ENCODE measurements around the gene ASPSCR1. TPM values are rescaled to one million over a fixed set of nuclear protein-coding genes. Genes with fewer than 3 reads are reported as not detected.

The ASPSCR1 gene
- total RNA-seq, 1 donor from 2014 or later, result 27.5 TPM

DNA sequence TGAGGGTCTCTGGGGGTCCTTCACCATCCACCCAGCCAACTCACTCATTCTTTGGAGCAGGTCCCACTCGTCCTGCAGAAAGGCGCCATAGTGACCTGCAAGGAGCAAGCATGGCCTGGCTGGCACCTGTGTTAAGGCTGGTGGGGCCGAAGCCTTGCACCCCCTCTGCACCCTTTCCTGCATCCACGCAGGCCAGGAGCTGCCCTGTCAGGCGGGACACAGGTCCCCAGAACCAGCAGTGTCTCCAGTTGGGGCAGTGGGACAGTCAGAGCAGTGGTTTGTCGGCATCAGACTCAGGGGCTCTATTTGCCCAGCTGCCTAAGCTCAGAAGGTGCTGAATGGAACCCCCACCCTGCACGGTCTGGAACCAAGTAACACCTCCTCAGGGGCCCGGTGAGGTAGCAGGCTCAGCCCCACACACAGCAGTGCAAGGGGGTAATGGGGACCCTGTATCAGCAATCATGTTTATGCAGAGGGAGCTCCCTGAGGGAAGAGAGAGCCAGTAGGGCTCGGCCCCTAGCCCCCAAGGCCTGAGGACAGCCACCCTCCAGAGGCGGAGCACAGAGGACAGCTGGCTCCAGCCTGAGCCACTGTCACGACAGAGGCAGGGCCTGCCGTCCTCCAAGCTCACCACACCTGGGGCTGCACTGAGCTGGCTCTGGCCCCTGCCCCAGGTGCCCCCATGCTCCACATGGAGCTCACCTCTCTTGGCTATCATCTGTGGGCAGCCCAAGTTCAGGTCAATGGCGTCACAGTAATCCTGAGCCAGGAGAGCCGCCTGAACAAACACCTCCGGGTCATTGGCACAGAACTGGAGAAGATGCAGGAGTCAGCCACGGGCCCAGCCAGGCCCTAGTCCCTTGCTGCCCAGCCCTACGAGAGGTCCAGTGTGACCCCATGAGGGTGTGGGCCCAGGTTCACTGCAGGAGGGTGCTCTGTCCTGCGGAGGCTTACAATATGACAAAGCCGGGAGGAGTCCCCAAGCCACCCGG, 86.3 kb downstream of the ASPSCR1 start:
- H3K36me3 ChIP-seq, result peaks cover 47% of the 10 kb centered on the region
- no peaks in the 10 kb centered on the region for H3K27me3 ChIP-seq (ENCODE audit: low read depth)
- H3K9me3 ChIP-seq (replicated peaks), result no peaks in the 10 kb centered on the region
- peaks cover 30% of the 10 kb centered on the region for H3K4me1 ChIP-seq
- H3K4me3 ChIP-seq, result peak overlapping the region; percentile 97
- no peak for DNase-seq
- intact Hi-C loops (cut with micrococcal nuclease), result no loop called here
- no peak for TF ChIP-seq CTCF (IDR thresholded peaks at IDR 0.05; ENCODE audit: borderline replicate concordance)
- no peak overlapping the region for H3K27ac ChIP-seq (replicated peaks)

DNA sequence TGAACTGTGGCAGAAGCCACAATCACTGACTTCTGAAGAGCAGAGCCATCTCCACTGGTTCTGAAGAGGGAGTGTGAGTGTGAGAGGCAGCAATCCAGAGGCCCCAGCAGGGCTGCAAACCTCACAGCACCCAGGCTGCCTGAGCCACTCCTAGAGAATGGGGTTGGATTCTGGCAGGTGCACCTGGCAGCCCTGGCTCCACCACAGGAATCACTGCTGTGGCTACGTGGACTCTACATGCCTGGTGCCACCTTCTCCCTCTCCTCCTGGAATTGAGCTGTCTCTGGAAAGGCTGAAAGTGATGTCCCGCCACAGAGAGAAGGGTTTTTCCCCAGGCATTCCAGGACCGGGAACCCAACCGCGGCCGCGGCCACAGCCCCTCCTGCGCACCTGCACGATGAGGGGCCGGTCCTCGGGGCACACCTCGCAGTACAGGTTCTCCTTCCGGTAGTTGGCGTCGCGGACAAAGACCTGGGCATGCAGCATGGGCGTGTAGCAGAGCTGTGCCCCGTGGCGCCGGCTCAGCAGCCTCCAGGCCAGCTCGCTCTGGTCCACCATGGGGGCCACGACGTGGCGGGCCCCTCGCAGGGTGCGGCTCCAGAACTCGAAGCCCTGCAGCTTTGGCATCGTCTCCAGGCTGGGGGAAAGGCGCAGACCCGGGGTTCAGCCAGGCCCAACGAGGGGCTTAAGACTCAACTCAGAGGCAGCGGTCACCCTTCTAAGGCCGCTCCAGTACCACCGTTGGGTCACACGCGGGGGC, 87.2 kb downstream of the ASPSCR1 start:
- DNase-seq, result no peak
- TF ChIP-seq CTCF (IDR thresholded peaks at IDR 0.05; ENCODE audit: borderline replicate concordance), result no peak
- H3K9me3 ChIP-seq (replicated peaks), result no peaks in the 10 kb centered on the region
- H3K4me3 ChIP-seq, result peak overlapping the region; percentile 97
- peaks cover 30% of the 10 kb centered on the region for H3K4me1 ChIP-seq
- H3K27ac ChIP-seq (replicated peaks), result peak overlapping the region; percentile 86
- intact Hi-C loops (cut with micrococcal nuclease), result no loop called here
- H3K27me3 ChIP-seq (ENCODE audit: low read depth), result no peaks in the 10 kb centered on the region
- H3K36me3 ChIP-seq, result peaks cover 39% of the 10 kb centered on the region

- intact Hi-C loops (cut with micrococcal nuclease), result no loop called here
- no peaks in the 10 kb centered on the region for H3K27me3 ChIP-seq (ENCODE audit: low read depth)
- no peaks in the 10 kb centered on the region for H3K9me3 ChIP-seq (replicated peaks)
- peaks cover 33% of the 10 kb centered on the region for H3K36me3 ChIP-seq
- peak overlapping the region; percentile 97 for H3K4me3 ChIP-seq
- TF ChIP-seq CTCF (IDR thresholded peaks at IDR 0.05; ENCODE audit: borderline replicate concordance), result no peak
- H3K27ac ChIP-seq (replicated peaks), result peak overlapping the region; percentile 86
- DNase-seq, result no peak
- peaks cover 30% of the 10 kb centered on the region for H3K4me1 ChIP-seq
Observed at GRCh38 chr17:82065193-82065637, 87.8 kb downstream of the ASPSCR1 start.

GRCh38 chr17:82065638-82066303, 88.3 kb downstream of the ASPSCR1 start, which contains the start of gene DUS1L:
TSS of gene DUS1L (minus strand) at chr17:82065804. CDS start at chr17:82065059, 745 bp downstream.
- DNase-seq, result peak; percentile 74
- intact Hi-C loops (cut with micrococcal nuclease), result no loop called here
- peak within 1 kb of the TSS; percentile 97 for H3K4me3 ChIP-seq
- H3K36me3 ChIP-seq, result peaks cover 27% of the 10 kb centered on the region
- peaks cover 30% of the 10 kb centered on the region for H3K4me1 ChIP-seq
- peak within 1 kb of the TSS; percentile 86 for H3K27ac ChIP-seq (replicated peaks)
- TF ChIP-seq CTCF (IDR thresholded peaks at IDR 0.05; ENCODE audit: borderline replicate concordance), result no peak
- H3K27me3 ChIP-seq (ENCODE audit: low read depth), result no peaks in the 10 kb centered on the region
- H3K9me3 ChIP-seq (replicated peaks), result no peaks in the 10 kb centered on the region

Other genes starting within 250 kb of the ASPSCR1 start
- gene GCGR, start 173.5 kb upstream of the ASPSCR1 start, total RNA-seq, result not detected
- gene MCRIP1, start 144.3 kb upstream of the ASPSCR1 start, total RNA-seq, result 110 TPM
- gene PPP1R27, start 142.6 kb upstream of the ASPSCR1 start, total RNA-seq, result 0.25 TPM
- gene P4HB, start 117.1 kb upstream of the ASPSCR1 start, total RNA-seq, result 267 TPM
- 95.1 TPM for gene ARHGDIA, start 106.3 kb upstream of the ASPSCR1 start, total RNA-seq
- gene ALYREF, start 86.0 kb upstream of the ASPSCR1 start, total RNA-seq, result 32.1 TPM
- gene ANAPC11, start 85.9 kb upstream of the ASPSCR1 start, total RNA-seq, result 161 TPM
- gene NPB, start 75.4 kb upstream of the ASPSCR1 start, total RNA-seq, result 0.19 TPM
- gene PCYT2, start 66.2 kb upstream of the ASPSCR1 start, total RNA-seq, result 48.1 TPM
- gene SIRT7, start 59.5 kb upstream of the ASPSCR1 start, total RNA-seq, result 8.5 TPM
- gene MAFG, start 49.9 kb upstream of the ASPSCR1 start, total RNA-seq, result 24.3 TPM
- gene PYCR1, start 40.3 kb upstream of the ASPSCR1 start, total RNA-seq, result 3.8 TPM
- gene MYADML2, start 30.4 kb upstream of the ASPSCR1 start, total RNA-seq, result 7.2 TPM
- not detected for gene NOTUM, start 16.4 kb upstream of the ASPSCR1 start, total RNA-seq
- 26.3 TPM for gene CENPX, start 45.2 kb downstream of the ASPSCR1 start, total RNA-seq
- gene LRRC45, start 45.7 kb downstream of the ASPSCR1 start, total RNA-seq, result 4.3 TPM
- 0.82 TPM for gene RAC3, start 54.0 kb downstream of the ASPSCR1 start, total RNA-seq
- gene DCXR, start 60.1 kb downstream of the ASPSCR1 start, total RNA-seq, result 219 TPM
- 21.1 TPM for gene RFNG, start 74.2 kb downstream of the ASPSCR1 start, total RNA-seq
- 85.9 TPM for gene GPS1, start 74.3 kb downstream of the ASPSCR1 start, total RNA-seq
- 64.6 TPM for gene DUS1L, start 88.2 kb downstream of the ASPSCR1 start, total RNA-seq
- gene FASN, start 120.6 kb downstream of the ASPSCR1 start, total RNA-seq, result 13.6 TPM
- gene CCDC57, start 235.2 kb downstream of the ASPSCR1 start, total RNA-seq, result 8.1 TPM

Measured in left ventricle myocardium inferior (tissue), 1 donor.